OCI-LY3 (cell line): Measurements from ENCODE around the gene MPV17L2.

ENCODE experiments used
- CTCF ChIP-seq: fragments of 200-600, 300-600 bp; sonication (generic); IDR thresholded peaks from 2 replicates; pipeline ENCODE4 v1.5.1; 2014; ENCODE audit warnings: antibody characterized with exemption, low read length, low read depth
- EZH2phosphoT487 ChIP-seq: fragments of 200-600 bp; shearing (Covaris generic); IDR thresholded peaks from 2 replicates; pipeline ENCODE4 v1.6.1; 2018; ENCODE audit warnings: antibody characterized with exemption, mixed run types, low read depth

GRCh38 chr19:18234194-18234593 is 41.2 kb downstream of the MPV17L2 start:
- TF ChIP-seq CTCF (no peak), EZH2phosphoT487 (no peak)
